Urinary bladder (tissue), 4 donors: Measurements from ENCODE around the gene COLEC11. TPM values are rescaled to one million over a fixed set of nuclear protein-coding genes. Genes with fewer than 3 reads are reported as not detected.
A peak's percentile ranks its signal among the peaks of the same experiment; 100 is the strongest.
"Not testable (repeated sequence)": the region's sequence is repeated elsewhere in the genome, so short reads cannot be mapped to it uniquely, and the experiment has no call there.

Experiments used
- DNase-seq: peaks from one replicate; pipeline ENCODE4 v3.0.0-alpha.2; 2015; ENCODE audit errors: extremely low spot score
- H3K27ac ChIP-seq: one replicate; pipeline ENCODE4 v1.5.1; 2013; ENCODE audit warnings: low read depth, mild to moderate bottlenecking, moderate library complexity
- H3K36me3 ChIP-seq: one replicate; pipeline ENCODE4 v1.6.1; 2013; ENCODE audit warnings: mild to moderate bottlenecking, moderate library complexity; ENCODE audit not compliant: insufficient read depth
- H3K4me1 ChIP-seq: one replicate; pipeline ENCODE4 v1.6.1; 2013; ENCODE audit warnings: mild to moderate bottlenecking, moderate library complexity; ENCODE audit not compliant: insufficient read depth
- H3K4me3 ChIP-seq: one replicate; pipeline ENCODE4 v1.5.1; 2013; ENCODE audit warnings: low read depth, low read length
- WGBS: extraction: QIAGEN DNeasy Blood & Tissue Kit; methylation state at CpG from one replicate; pipeline ENCODE4 v1.1.7; 2013; 5-methylcytosine and 5-hydroxymethylcytosine counted together
- polyA plus RNA-seq: library from polyadenylated mRNA; stranded (reverse); fragments of 200-250 nt; gene quantifications from one replicate; pipeline ENCODE4 v1.2.3, GENCODE V29; 2013
- total RNA-seq: library from RNA; depleted of rRNA; stranded (reverse); fragments of >200 nt; gene quantifications from one replicate; pipeline ENCODE4 v1.2.3, GENCODE V29; 2014
- donor health status: healthy with polysubstance abuse.
- donor health status: healthy.

The COLEC11 gene
- total RNA-seq = 2.9 TPM
- polyA plus RNA-seq = 23.1 TPM

GRCh38 chr2:3594493-3595281, at the start of gene COLEC11:
Gene COLEC11, plus strand, starts transcription at chr2:3595112. Its CDS starts 9,229 bp downstream, at chr2:3604341.
- Histone ChIP-seq H3K4me3 (peak within 1 kb of the TSS; percentile 17), H3K4me1 (no peaks in the 10 kb centered on the region), H3K27ac (peak within 1 kb of the TSS; percentile 28), H3K36me3 (no peaks in the 10 kb centered on the region)
- no peak for DNase-seq
- whole genome bisulfite sequencing = 19% methylated on average over 40 of the region's 40 CpGs

GRCh38 chr2:3545788-3546478, 49.0 kb upstream of the COLEC11 start:
- H3K4me1 ChIP-seq = no peaks in the 10 kb centered on the region
- H3K4me3 ChIP-seq = no peak overlapping the region
- DNase-seq = no peak
- no peak overlapping the region for H3K27ac ChIP-seq
- peaks cover 11% of the 10 kb centered on the region for H3K36me3 ChIP-seq
- WGBS = 83% methylated on average over 10 of the region's 10 CpGs

GRCh38 chr2:3547915-3548314, 47.0 kb upstream of the COLEC11 start:
- H3K4me3 ChIP-seq = no peak overlapping the region
- no peaks in the 10 kb centered on the region for H3K4me1 ChIP-seq
- no peak for DNase-seq
- H3K27ac ChIP-seq = no peak overlapping the region
- H3K36me3 ChIP-seq = peaks cover 9% of the 10 kb centered on the region
- 97% methylated on average over 2 of the region's 2 CpGs for WGBS

GRCh38 chr2:3553946-3554345, 41.0 kb upstream of the COLEC11 start:
- Histone ChIP-seq H3K27ac (no peak overlapping the region), H3K4me1 (no peaks in the 10 kb centered on the region), H3K36me3 (peaks cover 2% of the 10 kb centered on the region), H3K4me3 (no peak overlapping the region)
- WGBS = 91% methylated on average over 10 of the region's 10 CpGs
- DNase-seq = no peak

- no peaks in the 10 kb centered on the region for H3K36me3 ChIP-seq
- peak overlapping the region; percentile 93 for H3K4me3 ChIP-seq
- WGBS = under 1% methylated on average over 40 of the region's 40 CpGs
- H3K27ac ChIP-seq = peak overlapping the region; percentile 90
- no peaks in the 10 kb centered on the region for H3K4me1 ChIP-seq
- DNase-seq = no peak
Measured at GRCh38 chr2:3557639-3558204, 37.2 kb upstream of the COLEC11 start.

- no peaks in the 10 kb centered on the region for H3K36me3 ChIP-seq
- H3K4me3 ChIP-seq = peak within 1 kb of the TSS; percentile 93
- peak within 1 kb of the TSS; percentile 90 for H3K27ac ChIP-seq
- WGBS = under 1% methylated on average over 67 of the region's 67 CpGs
- no peaks in the 10 kb centered on the region for H3K4me1 ChIP-seq
- DNase-seq = peak; percentile 94
Measured at GRCh38 chr2:3558205-3559014, 36.5 kb upstream of the COLEC11 start, which contains the start of gene RNASEH1. Gene RNASEH1, minus strand, starts transcription at chr2:3558333. Its CDS starts 73 bp downstream, at chr2:3558260.

GRCh38 chr2:3563521-3563976, 31.4 kb upstream of the COLEC11 start:
- no peak for DNase-seq
- no peaks in the 10 kb centered on the region for H3K4me1 ChIP-seq
- no peak overlapping the region for H3K4me3 ChIP-seq
- H3K36me3 ChIP-seq = no peaks in the 10 kb centered on the region
- 92% methylated on average over 5 of the region's 5 CpGs for WGBS
- H3K27ac ChIP-seq = no peak overlapping the region

GRCh38 chr2:3565117-3565516, 29.8 kb upstream of the COLEC11 start:
- no peak overlapping the region for H3K4me3 ChIP-seq
- H3K36me3 ChIP-seq = no peaks in the 10 kb centered on the region
- H3K27ac ChIP-seq = no peak overlapping the region
- no peaks in the 10 kb centered on the region for H3K4me1 ChIP-seq
- 90% methylated on average over 6 of the region's 6 CpGs for WGBS
- no peak for DNase-seq

- Histone ChIP-seq H3K4me1 (no peaks in the 10 kb centered on the region), H3K36me3 (no peaks in the 10 kb centered on the region), H3K4me3 (no peak overlapping the region), H3K27ac (no peak overlapping the region)
- DNase-seq = no peak
- WGBS = 94% methylated on average over 9 of the region's 9 CpGs
Measured at GRCh38 chr2:3566806-3567205, 28.1 kb upstream of the COLEC11 start.

- DNase-seq, H3K36me3 ChIP-seq, H3K4me1 ChIP-seq, H3K4me3 ChIP-seq, H3K27ac ChIP-seq: not testable (repeated sequence)
- 95% methylated on average over 18 of the region's 23 CpGs for WGBS
Measured at GRCh38 chr2:3569656-3570055, 25.3 kb upstream of the COLEC11 start.

GRCh38 chr2:3571284-3571683, 23.6 kb upstream of the COLEC11 start:
- H3K4me1 ChIP-seq = no peaks in the 10 kb centered on the region
- no peak overlapping the region for H3K4me3 ChIP-seq
- WGBS = 80% methylated on average over 8 of the region's 8 CpGs

GRCh38 chr2:3572620-3573019, 22.3 kb upstream of the COLEC11 start:
- Histone ChIP-seq H3K36me3 (peaks cover 4% of the 10 kb centered on the region), H3K4me3 (no peak overlapping the region), H3K4me1 (no peaks in the 10 kb centered on the region), H3K27ac (no peak overlapping the region)
- DNase-seq = no peak
- WGBS = 61% methylated on average over 2 of the region's 2 CpGs

More at GRCh38 chr2:3571284-3571683, 23.6 kb upstream of the COLEC11 start:
- Histone ChIP-seq H3K36me3 (no peaks in the 10 kb centered on the region), H3K27ac (no peak overlapping the region)
- no peak for DNase-seq

GRCh38 chr2:3574155-3574554, 20.8 kb upstream of the COLEC11 start:
- no peak for DNase-seq
- Histone ChIP-seq H3K36me3 (peaks cover 7% of the 10 kb centered on the region), H3K4me1 (no peaks in the 10 kb centered on the region), H3K4me3 (no peak overlapping the region), H3K27ac (no peak overlapping the region)
- WGBS = 93% methylated on average over 11 of the region's 11 CpGs
